ENCODE measurements around the gene ZNF74.
"Not testable (repeated sequence)": the region's sequence is repeated elsewhere in the genome, so short reads cannot be mapped to it uniquely, and the experiment has no call there.

The ZNF74 gene

GRCh38 chr22:20393705-20394476 lies at the start of gene ZNF74:
ZNF74 (plus strand) TSS chr22:20394151; CDS start chr22:20394629, 478 bp downstream.
- peak; percentile 85 to 86 for DNase-seq

DNA sequence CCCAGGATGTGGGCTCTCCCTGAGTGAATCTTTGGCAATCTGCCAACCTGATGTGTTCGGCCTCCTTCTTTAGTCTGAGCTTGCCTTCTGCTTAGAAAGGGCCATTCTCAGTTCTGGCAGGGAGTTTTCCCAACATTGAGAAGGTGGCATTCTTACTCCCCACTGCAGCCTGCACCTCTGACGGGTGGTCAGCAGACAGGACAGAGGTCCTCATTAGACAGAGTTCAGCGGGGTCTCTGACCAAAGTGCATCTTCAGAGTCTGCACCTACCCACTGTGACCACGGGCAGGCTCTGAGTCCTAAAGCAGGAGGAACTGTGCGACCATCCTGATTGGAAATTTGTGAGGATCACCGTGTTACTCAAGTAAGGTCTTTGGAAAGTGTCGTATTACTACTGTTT lies 47.4 kb upstream of the ZNF74 start:
- not testable (repeated sequence) for DNase-seq

- DNase-seq: not testable (repeated sequence)
Measured at GRCh38 chr22:20352536-20352935, 41.4 kb upstream of the ZNF74 start.

- no peak for DNase-seq
Measured at GRCh38 chr22:20354238-20354975, 39.5 kb upstream of the ZNF74 start.

- not testable (repeated sequence) for DNase-seq
Measured at GRCh38 chr22:20355939-20356636, 37.9 kb upstream of the ZNF74 start.

GRCh38 chr22:20356906-20357305 lies 37.0 kb upstream of the ZNF74 start:
- DNase-seq: not testable (repeated sequence)

DNA sequence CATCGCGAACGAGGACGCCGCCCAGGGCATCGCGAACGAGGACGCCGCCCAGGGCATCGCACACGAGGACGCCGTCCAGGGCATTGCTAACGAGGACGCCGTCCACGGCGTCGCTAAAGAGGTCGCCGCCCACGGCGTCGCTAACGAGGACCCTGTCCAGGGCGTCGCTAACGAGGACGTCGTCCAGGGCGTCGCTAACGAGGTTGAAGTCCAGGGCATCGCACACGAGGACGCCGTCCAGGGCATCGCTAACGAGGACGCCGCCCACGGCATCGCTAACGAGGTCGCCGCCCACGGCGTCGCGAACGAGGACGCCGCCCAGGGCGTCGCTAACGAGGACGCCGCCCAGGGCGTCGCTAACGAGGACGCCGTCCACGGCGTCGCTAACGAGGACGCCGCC lies 36.0 kb upstream of the ZNF74 start:
- DNase-seq: not testable (repeated sequence)

DNA sequence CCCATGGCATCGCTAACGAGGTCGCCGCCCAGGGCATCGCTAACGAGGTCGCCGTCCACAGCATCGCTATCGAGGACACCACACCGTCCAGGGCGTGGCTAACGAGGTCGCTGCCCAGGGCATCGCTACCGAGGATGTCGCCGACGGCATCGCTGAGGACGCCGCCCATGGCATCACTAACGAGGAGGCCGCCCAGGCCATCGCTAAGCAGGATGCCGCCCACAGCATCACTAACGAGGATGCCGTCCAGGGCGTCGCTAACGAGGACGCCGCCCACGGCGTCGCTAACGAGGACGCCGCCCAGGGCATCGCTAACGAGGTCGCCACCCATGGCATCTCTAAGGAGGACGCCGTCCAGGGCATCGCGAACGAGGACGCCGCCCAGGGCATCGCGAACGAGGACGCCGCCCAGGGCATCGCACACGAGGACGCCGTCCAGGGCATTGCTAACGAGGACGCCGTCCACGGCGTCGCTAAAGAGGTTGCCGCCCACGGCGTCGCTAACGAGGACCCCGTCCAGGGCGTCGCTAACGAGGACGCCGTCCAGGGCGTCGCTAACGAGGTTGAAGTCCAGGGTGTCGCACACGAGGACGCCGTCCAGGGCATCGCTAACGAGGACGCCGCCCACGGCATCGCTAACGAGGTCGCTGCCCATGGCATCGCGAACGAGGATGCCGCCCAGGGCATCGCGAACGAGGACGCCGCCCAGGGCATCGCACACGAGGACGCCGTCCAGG lies 35.3 kb upstream of the ZNF74 start:
- DNase-seq: not testable (repeated sequence)

- DNase-seq: not testable (repeated sequence)
Measured at GRCh38 chr22:20360261-20360660, 33.7 kb upstream of the ZNF74 start.

DNA sequence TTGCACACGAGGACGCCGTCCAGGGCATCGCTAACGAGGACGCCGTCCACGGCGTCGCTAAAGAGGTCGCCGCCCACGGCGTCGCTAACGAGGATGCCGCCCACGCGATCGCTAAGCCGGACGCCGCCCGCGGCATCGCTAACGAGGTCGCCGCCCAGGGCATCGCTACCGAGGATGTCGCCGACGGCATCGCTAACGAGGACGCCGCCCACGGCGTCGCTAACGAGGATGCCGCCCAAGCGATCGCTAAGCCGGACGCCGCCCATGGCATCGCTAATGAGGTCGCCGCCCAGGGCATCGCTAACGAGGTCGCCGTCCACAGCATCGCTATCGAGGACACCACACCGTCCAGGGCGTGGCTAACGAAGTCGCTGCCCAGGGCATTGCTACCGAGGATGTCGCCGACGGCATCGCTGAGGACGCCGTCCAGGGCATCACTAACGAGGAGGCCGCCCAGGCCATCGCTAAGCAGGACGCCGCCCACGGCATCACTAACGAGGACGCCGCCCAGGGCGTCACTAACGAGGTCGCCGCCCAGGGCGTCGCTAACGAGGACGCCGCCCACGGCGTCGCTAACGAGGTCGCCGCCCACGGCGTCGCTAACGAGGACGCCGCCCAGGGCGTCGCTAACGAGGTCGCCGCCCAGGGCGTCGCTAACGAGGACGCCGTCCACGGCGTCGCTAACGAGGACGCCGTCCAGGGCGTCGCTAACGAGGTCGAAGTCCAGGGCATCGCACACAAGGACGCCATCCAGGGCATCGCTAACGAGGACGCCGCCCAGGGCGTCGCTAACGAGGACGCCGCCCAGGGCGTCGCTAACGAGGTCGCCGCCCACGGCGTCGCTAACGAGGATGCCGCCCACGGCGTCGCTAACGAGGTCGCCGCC lies 32.8 kb upstream of the ZNF74 start:
- not testable (repeated sequence) for DNase-seq

DNA sequence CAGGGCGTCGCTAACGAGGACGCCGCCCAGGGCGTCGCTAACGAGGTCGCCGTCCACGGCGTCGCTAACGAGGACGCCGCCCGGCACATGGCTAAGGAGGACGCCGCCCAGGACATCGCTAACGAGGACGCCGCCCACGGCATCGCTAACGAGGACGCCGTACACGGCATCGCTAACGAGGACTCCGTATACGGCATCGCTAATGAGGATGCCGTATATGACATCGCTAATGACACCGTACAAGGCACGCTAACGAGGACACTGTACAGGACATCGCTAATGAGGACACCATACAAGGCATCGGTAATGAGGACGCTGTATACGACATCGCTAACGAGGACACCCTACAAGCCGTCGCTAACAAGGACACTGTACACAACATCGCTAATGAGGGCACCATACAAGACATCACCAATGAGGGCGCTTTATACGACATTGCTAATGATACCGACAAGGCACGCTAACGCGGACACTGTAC lies 32.2 kb upstream of the ZNF74 start:
- not testable (repeated sequence) for DNase-seq

DNA sequence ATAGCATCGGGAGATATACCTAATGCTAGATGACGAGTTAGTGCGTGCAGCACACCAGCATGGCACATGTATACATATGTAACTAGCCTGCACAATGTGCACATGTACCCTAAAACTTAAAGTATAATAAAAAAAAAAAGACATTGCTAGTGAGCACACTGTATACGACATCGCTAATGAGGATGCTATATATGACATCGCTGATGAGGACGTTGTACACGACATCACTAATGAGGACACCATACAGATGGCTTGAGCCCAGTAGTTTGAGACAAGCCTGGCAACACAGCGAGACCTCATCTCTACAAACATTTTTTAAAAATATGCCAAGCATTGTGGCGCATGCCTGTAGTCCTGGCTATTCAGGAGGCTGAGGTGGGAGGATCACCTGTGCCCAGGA lies 31.5 kb upstream of the ZNF74 start:
- DNase-seq: not testable (repeated sequence)

- peak in 1 of 2 donors; percentile 30 for DNase-seq
Measured at GRCh38 chr22:20364335-20365260, 29.4 kb upstream of the ZNF74 start.

DNA sequence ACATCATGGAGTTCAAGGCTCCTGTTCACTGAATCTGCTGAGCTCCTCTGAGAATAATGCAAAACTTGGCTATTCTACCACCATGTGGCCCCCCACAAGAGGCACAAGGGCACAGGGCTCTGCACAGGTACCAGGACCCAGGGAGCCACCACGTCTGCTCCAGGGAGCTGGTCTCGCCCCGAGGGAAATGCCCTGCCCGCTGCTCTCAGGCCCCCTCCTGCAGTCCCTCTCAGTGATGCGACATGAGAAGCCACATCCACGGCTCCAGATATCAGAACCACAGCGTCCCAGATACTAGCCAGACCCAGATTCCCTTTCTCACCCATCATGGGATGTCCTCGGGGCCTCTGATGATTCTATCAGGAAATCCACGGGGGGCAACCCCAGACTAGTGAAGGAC lies 27.1 kb upstream of the ZNF74 start:
- DNase-seq: not testable (repeated sequence)

DNA sequence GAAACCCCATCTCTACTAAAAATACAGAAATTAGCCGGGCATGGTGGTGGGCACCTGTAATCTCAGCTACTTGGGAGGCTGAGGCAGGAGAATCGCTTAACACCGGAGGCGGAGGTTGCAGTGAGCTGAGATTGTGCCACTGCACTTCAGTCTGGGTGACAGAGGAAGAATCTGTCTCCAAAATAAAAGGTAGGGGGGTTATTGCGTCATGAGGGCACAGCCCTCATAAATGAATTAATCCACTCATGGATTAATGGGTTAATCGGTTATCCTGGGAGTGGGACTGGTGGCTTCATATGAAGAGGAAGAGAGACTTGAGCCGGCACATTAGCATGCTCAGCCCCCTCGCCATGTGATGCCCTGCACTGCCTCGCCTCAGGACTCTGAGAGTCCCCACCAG lies 25.1 kb upstream of the ZNF74 start:
- DNase-seq: not testable (repeated sequence)

DNA sequence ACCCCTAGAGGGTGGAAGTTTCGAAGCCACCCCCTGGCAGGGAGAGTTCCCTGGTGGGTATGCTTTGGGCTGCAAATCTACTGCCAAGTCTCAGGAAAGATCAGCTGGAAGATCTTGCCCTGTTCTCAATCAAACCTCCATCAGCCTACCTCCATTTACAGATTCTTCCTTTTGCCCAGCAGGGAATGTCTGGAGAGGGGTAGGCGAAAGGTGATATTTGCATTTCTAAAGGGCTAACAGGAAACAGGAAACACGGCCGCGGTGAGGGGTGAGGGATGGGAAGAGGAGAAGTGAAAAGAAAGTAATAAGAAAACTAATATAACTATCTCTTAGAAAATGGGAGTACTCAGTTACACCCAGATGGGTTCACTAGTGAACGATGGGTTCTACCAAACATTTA lies 22.3 kb upstream of the ZNF74 start:
- not testable (repeated sequence) for DNase-seq

DNA sequence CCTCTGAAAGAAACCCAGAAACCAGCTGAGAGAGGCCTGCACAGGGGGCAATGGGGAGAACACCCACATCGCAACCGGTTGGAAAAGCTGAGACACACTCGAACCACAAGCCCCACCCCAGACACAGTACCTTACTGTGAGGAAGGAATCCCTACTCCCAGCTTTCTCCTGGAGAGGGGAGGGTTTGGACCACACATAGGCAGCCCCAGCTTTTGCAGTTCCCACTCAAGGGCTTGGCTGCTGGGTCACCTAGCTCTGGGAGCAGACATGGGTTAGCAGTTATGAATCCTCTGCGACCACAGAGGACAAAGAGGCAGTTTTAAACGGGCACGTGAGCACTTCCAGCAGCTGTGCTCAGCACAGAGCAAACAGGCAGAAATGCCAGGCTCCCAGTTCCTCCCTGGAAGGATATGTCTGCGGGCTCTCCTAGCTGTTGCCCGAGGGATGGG lies 21.5 kb upstream of the ZNF74 start:
- not testable (repeated sequence) for DNase-seq

- not testable (repeated sequence) for DNase-seq
Measured at GRCh38 chr22:20373195-20373706, 20.7 kb upstream of the ZNF74 start.

DNA sequence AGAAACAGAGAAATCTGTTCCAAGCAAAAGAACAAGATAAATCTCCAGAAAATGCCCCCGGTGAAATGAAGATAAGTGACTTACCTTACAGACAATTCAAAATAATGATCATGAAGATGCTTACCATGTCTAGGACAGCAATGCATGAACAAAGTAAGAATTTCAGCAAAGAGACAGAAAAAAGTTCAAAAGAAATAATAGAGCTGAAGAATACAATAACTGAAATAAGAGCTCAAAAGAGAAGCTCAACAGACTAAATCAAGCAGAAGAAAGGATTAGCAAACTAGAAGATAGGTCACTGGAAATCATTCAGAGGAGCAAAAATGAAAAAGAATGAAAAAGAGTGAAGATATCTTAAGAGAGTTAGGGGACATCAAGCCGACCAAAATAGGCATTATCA lies 19.8 kb upstream of the ZNF74 start:
- not testable (repeated sequence) for DNase-seq

DNA sequence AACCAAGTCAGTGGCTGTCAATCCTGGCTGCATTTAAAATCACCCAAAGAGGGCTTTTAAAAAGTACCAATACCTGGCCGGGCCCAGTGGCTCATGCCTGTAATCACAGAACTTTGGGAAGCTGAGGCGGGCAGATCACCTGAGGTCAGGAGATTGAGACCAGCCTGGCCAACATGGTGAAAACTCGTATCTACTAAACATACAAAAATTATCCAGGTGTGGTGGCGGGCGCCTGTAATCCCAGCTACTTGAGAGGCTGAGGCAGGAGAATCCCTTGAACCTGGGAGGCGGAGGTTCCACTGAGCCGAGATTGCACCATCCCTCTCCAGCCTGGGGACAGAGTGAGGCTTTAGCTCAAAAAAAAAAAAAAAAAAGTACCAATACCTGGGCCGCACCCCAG lies 17.7 kb upstream of the ZNF74 start:
- DNase-seq: not testable (repeated sequence)
